IgD-negative memory B cell (primary cell): ENCODE results near the gene MAGI1. TPM values are rescaled to one million over a fixed set of nuclear protein-coding genes. Genes with fewer than 3 reads are reported as not detected.
"Not testable (repeated sequence)": the region's sequence is repeated elsewhere in the genome, so short reads cannot be mapped to it uniquely, and the experiment has no call there.

ENCODE experiments used
- H3K27ac Mint-ChIP-seq, 3 donors: one replicate each; pipeline ENCODE4 v1.8.0; 2020 to 2022; ENCODE audit warnings: mild to moderate bottlenecking in 3 of 3, mixed read lengths in 3 of 3, moderate library complexity in 1 of 3
- H3K27me3 Mint-ChIP-seq: one replicate; pipeline ENCODE4 v1.8.0; 2021; ENCODE audit warnings: mixed read lengths
- H3K36me3 Mint-ChIP-seq: one replicate; pipeline ENCODE4 v1.8.0; 2020; ENCODE audit warnings: mild to moderate bottlenecking, mixed read lengths
- H3K4me1 Mint-ChIP-seq, 3 donors: one replicate each; pipeline ENCODE4 v1.8.0; 2020 to 2022; ENCODE audit warnings: mixed read lengths in 3 of 3, mild to moderate bottlenecking in 1 of 3
- H3K4me3 Mint-ChIP-seq, 4 donors: one replicate each; pipeline ENCODE4 v1.8.0; 2020 to 2022; ENCODE audit warnings: mild to moderate bottlenecking in 4 of 4, mixed read lengths in 4 of 4, moderate library complexity in 3 of 4
- H3K9me3 Mint-ChIP-seq, 3 donors: one replicate each; pipeline ENCODE4 v1.8.0; 2020 to 2021; ENCODE audit warnings: mixed read lengths in 3 of 3, mild to moderate bottlenecking in 1 of 3
- polyA plus RNA-seq: library from polyadenylated mRNA; unstranded; fragments of 300-500 nt; fragmentation: Illumina TruSeq; gene quantifications from one replicate; pipeline ENCODE4 v1.2.3, GENCODE V29; 2021

The MAGI1 gene
- polyA plus RNA-seq, 1 donor from 2014 or later: 1.3 TPM

- Mint-ChIP-seq H3K9me3 (peaks cover 0 to 2% (median 2%) of the 10 kb centered on the region in 3 donors), H3K27me3 (no peaks in the 10 kb centered on the region), H3K4me3 (no peak overlapping the region), H3K27ac (no peak overlapping the region), H3K4me1 (no peaks in the 10 kb centered on the region), H3K36me3 (no peaks in the 10 kb centered on the region)
Observed at GRCh38 chr3:65560901-65561300, 477.8 kb downstream of the MAGI1 start.

GRCh38 chr3:65560133-65560532 lies 478.6 kb downstream of the MAGI1 start:
- H3K4me3 Mint-ChIP-seq: no peak overlapping the region
- no peak overlapping the region for H3K27ac Mint-ChIP-seq
- no peaks in the 10 kb centered on the region for H3K4me1 Mint-ChIP-seq
- H3K36me3 Mint-ChIP-seq: no peaks in the 10 kb centered on the region
- peaks cover 0 to 4% (median 2%) of the 10 kb centered on the region in 3 donors for H3K9me3 Mint-ChIP-seq
- no peaks in the 10 kb centered on the region for H3K27me3 Mint-ChIP-seq

- Mint-ChIP-seq H3K4me3 (no peak overlapping the region), H3K4me1 (no peaks in the 10 kb centered on the region), H3K9me3 (peaks cover 0 to 4% (median 2%) of the 10 kb centered on the region in 3 donors), H3K27ac (no peak overlapping the region), H3K36me3 (no peaks in the 10 kb centered on the region), H3K27me3 (no peaks in the 10 kb centered on the region)
Observed at GRCh38 chr3:65559643-65560042, 479.1 kb downstream of the MAGI1 start.

- Mint-ChIP-seq H3K27me3 (no peaks in the 10 kb centered on the region), H3K9me3 (peaks cover 0 to 4% (median 2%) of the 10 kb centered on the region in 3 donors), H3K36me3 (no peaks in the 10 kb centered on the region), H3K4me1 (no peaks in the 10 kb centered on the region), H3K4me3 (no peak overlapping the region), H3K27ac (no peak overlapping the region)
Observed at GRCh38 chr3:65558826-65559225, 479.9 kb downstream of the MAGI1 start.

- Mint-ChIP-seq H3K27me3 (no peaks in the 10 kb centered on the region), H3K4me3 (no peak overlapping the region), H3K4me1 (no peaks in the 10 kb centered on the region), H3K27ac (no peak overlapping the region), H3K36me3 (no peaks in the 10 kb centered on the region), H3K9me3 (peaks cover 2 to 4% (median 3%) of the 10 kb centered on the region in 3 donors)
Observed at GRCh38 chr3:65557899-65558564, 480.7 kb downstream of the MAGI1 start.

GRCh38 chr3:65556934-65557577 lies 481.7 kb downstream of the MAGI1 start:
- Mint-ChIP-seq H3K4me3 (no peak overlapping the region), H3K9me3 (peaks cover 2 to 4% (median 3%) of the 10 kb centered on the region in 3 donors), H3K4me1 (no peaks in the 10 kb centered on the region), H3K27ac (no peak overlapping the region), H3K36me3 (no peaks in the 10 kb centered on the region), H3K27me3 (no peaks in the 10 kb centered on the region)

GRCh38 chr3:65552434-65552833 lies 486.3 kb downstream of the MAGI1 start:
- no peaks in the 10 kb centered on the region for H3K4me1 Mint-ChIP-seq
- H3K36me3 Mint-ChIP-seq: no peaks in the 10 kb centered on the region
- peaks cover 3% of the 10 kb centered on the region for H3K27me3 Mint-ChIP-seq
- peaks cover 2 to 3% (median 2%) of the 10 kb centered on the region in 3 donors for H3K9me3 Mint-ChIP-seq
- no peak overlapping the region for H3K4me3 Mint-ChIP-seq
- H3K27ac Mint-ChIP-seq: no peak overlapping the region

GRCh38 chr3:65551945-65552344 lies 486.8 kb downstream of the MAGI1 start:
- Mint-ChIP-seq H3K4me3 (no peak overlapping the region), H3K4me1 (no peaks in the 10 kb centered on the region)

GRCh38 chr3:65550137-65550536 lies 488.6 kb downstream of the MAGI1 start:
- no peak overlapping the region for H3K27ac Mint-ChIP-seq
- peaks cover 3% of the 10 kb centered on the region for H3K27me3 Mint-ChIP-seq
- no peaks in the 10 kb centered on the region for H3K36me3 Mint-ChIP-seq
- no peak overlapping the region for H3K4me3 Mint-ChIP-seq
- H3K4me1 Mint-ChIP-seq: no peaks in the 10 kb centered on the region
- peaks cover 1 to 6% (median 2%) of the 10 kb centered on the region in 3 donors for H3K9me3 Mint-ChIP-seq

More at GRCh38 chr3:65551945-65552344, 486.8 kb downstream of the MAGI1 start:
- Mint-ChIP-seq H3K9me3 (peaks cover 2 to 3% (median 2%) of the 10 kb centered on the region in 3 donors), H3K27me3 (peaks cover 3% of the 10 kb centered on the region), H3K27ac (no peak overlapping the region), H3K36me3 (no peaks in the 10 kb centered on the region)

GRCh38 chr3:65549626-65549959 lies 489.1 kb downstream of the MAGI1 start:
- Mint-ChIP-seq H3K9me3 (peaks cover 1 to 11% (median 2%) of the 10 kb centered on the region in 3 donors), H3K27me3 (peaks cover 3% of the 10 kb centered on the region), H3K4me3 (no peak overlapping the region), H3K36me3 (no peaks in the 10 kb centered on the region), H3K4me1 (no peaks in the 10 kb centered on the region), H3K27ac (no peak overlapping the region)

GRCh38 chr3:65548848-65549625 lies 489.7 kb downstream of the MAGI1 start:
- H3K36me3 Mint-ChIP-seq: no peaks in the 10 kb centered on the region
- H3K4me1 Mint-ChIP-seq: no peaks in the 10 kb centered on the region
- H3K9me3 Mint-ChIP-seq: peaks cover 1 to 11% (median 2%) of the 10 kb centered on the region in 3 donors
- H3K27me3 Mint-ChIP-seq: peaks cover 3% of the 10 kb centered on the region
- H3K27ac Mint-ChIP-seq: no peak overlapping the region
- H3K4me3 Mint-ChIP-seq: no peak overlapping the region

- Mint-ChIP-seq H3K4me1 (no peaks in the 10 kb centered on the region), H3K27ac (no peak overlapping the region), H3K4me3 (no peak overlapping the region), H3K27me3 (peaks cover 3% of the 10 kb centered on the region), H3K36me3 (no peaks in the 10 kb centered on the region), H3K9me3 (peaks cover 1 to 12% (median 6%) of the 10 kb centered on the region in 3 donors)
Observed at GRCh38 chr3:65545429-65545828, 493.3 kb downstream of the MAGI1 start.

- not testable (repeated sequence) for H3K4me3 Mint-ChIP-seq, H3K4me1 Mint-ChIP-seq, H3K27me3 Mint-ChIP-seq, H3K36me3 Mint-ChIP-seq
- Mint-ChIP-seq H3K9me3 (peaks cover 1 to 12% (median 6%) of the 10 kb centered on the region in 3 donors), H3K27ac (peak overlapping the region in 1 of 3 donors; percentile 7)
Observed at GRCh38 chr3:65543391-65543790, 495.3 kb downstream of the MAGI1 start.

GRCh38 chr3:65540666-65541065 lies 498.1 kb downstream of the MAGI1 start:
- Mint-ChIP-seq H3K27ac (no peak overlapping the region), H3K27me3 (no peaks in the 10 kb centered on the region), H3K36me3 (peaks cover 3% of the 10 kb centered on the region), H3K9me3 (peaks cover 0 to 9% (median 6%) of the 10 kb centered on the region in 3 donors), H3K4me3 (no peak overlapping the region), H3K4me1 (no peaks in the 10 kb centered on the region)

- H3K4me1 Mint-ChIP-seq: no peaks in the 10 kb centered on the region
- H3K36me3 Mint-ChIP-seq: peaks cover 3% of the 10 kb centered on the region
- peaks cover 0 to 6% (median 4%) of the 10 kb centered on the region in 3 donors for H3K9me3 Mint-ChIP-seq
Observed at GRCh38 chr3:65539616-65540015, 499.1 kb downstream of the MAGI1 start.

More at GRCh38 chr3:65539616-65540015, 499.1 kb downstream of the MAGI1 start:
- Mint-ChIP-seq H3K4me3 (no peak overlapping the region), H3K27me3 (no peaks in the 10 kb centered on the region), H3K27ac (no peak overlapping the region)
